ENCODE data around the gene CDCA7. TPM values are rescaled to one million over a fixed set of nuclear protein-coding genes. Genes with fewer than 3 reads are reported as not detected.
"Not testable (repeated sequence)": the region's sequence is repeated elsewhere in the genome, so short reads cannot be mapped to it uniquely, and the experiment has no call there.

The CDCA7 gene
- total RNA-seq, 1 donor from 2014 or later = 128 TPM

DNA sequence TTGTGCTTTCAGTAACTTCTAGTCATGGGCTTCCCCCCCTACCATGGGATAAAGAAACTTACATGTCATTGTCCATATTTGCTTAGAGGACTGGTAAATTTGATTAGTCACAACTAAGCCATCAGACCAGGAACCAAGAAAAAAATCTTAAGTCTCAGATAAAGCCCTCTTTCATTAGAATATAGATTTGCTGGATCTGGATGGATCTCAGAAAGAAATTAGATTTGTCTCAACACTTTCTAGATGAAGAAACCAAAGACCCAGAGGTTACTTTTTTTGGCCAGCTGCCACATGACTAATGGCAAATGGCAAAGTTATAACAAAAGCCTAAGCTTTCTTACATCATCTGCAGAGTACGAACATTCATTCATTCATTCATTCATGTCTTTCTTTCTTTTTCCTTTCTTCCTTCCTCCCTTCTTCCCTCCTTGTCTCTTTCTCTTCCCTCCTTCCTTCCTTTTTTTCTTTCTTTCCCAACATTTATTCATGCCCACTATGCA lies 60.2 kb downstream of the CDCA7 start:
- intact Hi-C loops (cut with micrococcal nuclease) = no loop called here
- no peak overlapping the region for H3K27ac Mint-ChIP-seq
- H3K9me3 Mint-ChIP-seq = no peaks in the 10 kb centered on the region
- no peaks in the 10 kb centered on the region for H3K36me3 Mint-ChIP-seq (ENCODE audit: low read depth)
- DNase-seq (ENCODE audit: low spot score) = no peak
- no peaks in the 10 kb centered on the region for H3K4me1 Mint-ChIP-seq (ENCODE audit: low read depth)
- no peak overlapping the region for H3K4me3 Mint-ChIP-seq (ENCODE audit: low read depth)
- H3K27me3 Mint-ChIP-seq (ENCODE audit: low read depth) = peaks cover 21% of the 10 kb centered on the region

DNA sequence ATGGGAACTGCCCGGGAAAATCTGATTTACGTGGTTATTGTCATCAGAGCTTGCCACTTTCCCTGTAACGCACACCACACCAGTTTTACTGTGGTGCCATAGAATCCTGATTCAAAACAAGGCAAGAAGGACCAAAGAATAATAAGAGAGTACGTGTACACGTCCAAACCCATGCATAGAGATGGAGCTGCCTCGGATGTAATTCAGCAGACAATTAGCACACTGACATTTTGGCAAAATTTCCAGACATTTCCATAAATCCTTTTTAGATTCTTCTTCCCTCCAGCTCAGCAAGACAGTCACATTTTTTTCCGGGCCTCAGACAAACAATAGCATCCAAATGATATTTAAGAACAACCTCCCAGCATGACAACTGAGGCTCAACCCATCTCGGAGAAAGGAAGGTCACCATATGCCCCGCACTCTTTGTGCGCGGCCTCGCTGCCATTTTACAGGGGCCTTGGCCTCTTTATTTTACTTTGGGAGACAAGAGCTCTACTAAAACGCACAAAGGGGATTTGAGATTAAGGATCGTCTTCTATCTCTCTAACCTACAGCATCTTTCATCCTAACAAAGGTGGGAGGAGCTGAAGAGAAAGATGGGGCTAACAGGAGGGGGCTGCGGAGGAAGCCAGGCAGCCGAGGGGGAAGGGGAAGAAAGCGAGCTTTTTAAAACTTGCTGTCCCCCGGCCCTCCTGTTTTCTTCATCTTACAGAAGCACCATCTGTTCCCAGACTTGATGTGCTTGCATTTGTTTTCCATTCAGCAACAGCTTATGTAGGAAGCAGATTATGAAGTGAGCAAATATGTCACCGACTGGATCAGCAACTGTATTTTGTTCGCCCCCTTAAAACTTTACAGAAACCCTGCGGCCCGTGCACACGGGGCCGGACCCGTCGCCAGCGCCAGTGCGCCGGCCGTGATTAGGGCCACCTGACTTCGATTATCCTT lies 61.0 kb downstream of the CDCA7 start:
- Mint-ChIP-seq H3K27me3 (ENCODE audit: low read depth) (peaks cover 17% of the 10 kb centered on the region), H3K4me1 (ENCODE audit: low read depth) (no peaks in the 10 kb centered on the region), H3K9me3 (no peaks in the 10 kb centered on the region), H3K36me3 (ENCODE audit: low read depth) (no peaks in the 10 kb centered on the region), H3K27ac (no peak overlapping the region), H3K4me3 (ENCODE audit: low read depth) (no peak overlapping the region)
- no peak for DNase-seq (ENCODE audit: low spot score)
- intact Hi-C loops (cut with micrococcal nuclease) = no loop called here

- DNase-seq (ENCODE audit: low spot score); H3K4me3 Mint-ChIP-seq (ENCODE audit: low read depth); H3K36me3 Mint-ChIP-seq (ENCODE audit: low read depth); intact Hi-C loops (cut with micrococcal nuclease); H3K27ac Mint-ChIP-seq; H3K9me3 Mint-ChIP-seq; H3K4me1 Mint-ChIP-seq (ENCODE audit: low read depth): not testable (repeated sequence)
- peaks cover 20% of the 10 kb centered on the region for H3K27me3 Mint-ChIP-seq (ENCODE audit: low read depth)
Measured at GRCh38 chr2:173416415-173417152, 61.9 kb downstream of the CDCA7 start.

GRCh38 chr2:173417341-173417740 lies 62.7 kb downstream of the CDCA7 start:
- no peaks in the 10 kb centered on the region for H3K9me3 Mint-ChIP-seq
- no peak for DNase-seq (ENCODE audit: low spot score)
- H3K27me3 Mint-ChIP-seq (ENCODE audit: low read depth) = peaks cover 26% of the 10 kb centered on the region
- H3K27ac Mint-ChIP-seq = no peak overlapping the region
- H3K4me3 Mint-ChIP-seq (ENCODE audit: low read depth) = no peak overlapping the region
- H3K4me1 Mint-ChIP-seq (ENCODE audit: low read depth) = no peaks in the 10 kb centered on the region
- intact Hi-C loops (cut with micrococcal nuclease) = no loop called here
- no peaks in the 10 kb centered on the region for H3K36me3 Mint-ChIP-seq (ENCODE audit: low read depth)

GRCh38 chr2:173417802-173418201 lies 63.1 kb downstream of the CDCA7 start:
- Mint-ChIP-seq H3K36me3 (ENCODE audit: low read depth) (no peaks in the 10 kb centered on the region), H3K27me3 (ENCODE audit: low read depth) (peaks cover 24% of the 10 kb centered on the region), H3K4me1 (ENCODE audit: low read depth) (no peaks in the 10 kb centered on the region), H3K4me3 (ENCODE audit: low read depth) (no peak overlapping the region), H3K9me3 (no peaks in the 10 kb centered on the region), H3K27ac (no peak overlapping the region)
- intact Hi-C loops (cut with micrococcal nuclease) = no loop called here
- DNase-seq (ENCODE audit: low spot score) = no peak

Measured in activated T-helper 2 cell treated with anti-CD3 and anti-CD28 coated beads, Interferon-gamma antibody, Interleukin-2, Interleukin-4, amounts not matched to agents 10 μg/mL and 5 μg/mL and 100 μg/mL, durations not matched to agents 14 hours and 24 hours and 36 hours (primary cell).